Stomach (tissue), 4 donors: ENCODE measurements around the gene GLUL.

Experiments
- CTCF ChIP-seq, 7 experiments: fragments of 450-650 bp in 4 of 7; fragments of 200-600 bp in 3 of 7; sonication (generic) in 3 of 7; IDR thresholded peaks; one replicate each; pipeline ENCODE4 v1.5.1; 2016 to 2019; ENCODE audit warnings: antibody characterized with exemption in 7 of 7, control low read depth in 2 of 7, mild to moderate bottlenecking in 1 of 7
- EP300 ChIP-seq: sonication (generic); formaldehyde crosslinking; IDR thresholded peaks from one replicate; pipeline ENCODE4 v1.6.1; 2017; ENCODE audit warnings: antibody characterized with exemption
- POLR2A ChIP-seq, 4 donors: fragments of 450-650 bp; IDR thresholded peaks; one replicate each; pipeline ENCODE4 v1.6.1; 2016; ENCODE audit warnings: antibody characterized with exemption in 4 of 4, control low read depth in 2 of 4, mild to moderate bottlenecking in 1 of 4, moderate library complexity in 1 of 4
- POLR2AphosphoS5 ChIP-seq, 3 donors: sonication (generic); formaldehyde crosslinking; IDR thresholded peaks; one replicate each; pipeline ENCODE4 v1.6.1; 2016; ENCODE audit warnings: antibody characterized with exemption in 3 of 3

GRCh38 chr1:182357171-182357570 lies 34.4 kb downstream of the GLUL start:
- TF ChIP-seq CTCF (IDR thresholded peaks at IDR 0.05) (no peak), POLR2A (IDR thresholded peaks at IDR 0.05) (no peak), EP300 (no peak), POLR2AphosphoS5 (IDR thresholded peaks at IDR 0.05) (no peak)
